Measurements from ENCODE around the gene ESYT1.

GRCh38 chr12:56103066-56103711, 24.9 kb upstream of the ESYT1 start:
- TF ChIP-seq CTCF (IDR thresholded peaks at IDR 0.05) (no peak), EZH2 (IDR thresholded peaks at IDR 0.05) (no peak)

All from neural progenitor cell (in vitro differentiated cells).